ENCODE results near the gene NACC1. TPM values are rescaled to one million over a fixed set of nuclear protein-coding genes. Genes with fewer than 3 reads are reported as not detected.

NACC1 gene
- total and polyA plus RNA-seq, 2 of the 8 experiments (the other 6 are each of a cell fraction or from before 2014, with no cell fraction given): 234 to 301 TPM

DNA sequence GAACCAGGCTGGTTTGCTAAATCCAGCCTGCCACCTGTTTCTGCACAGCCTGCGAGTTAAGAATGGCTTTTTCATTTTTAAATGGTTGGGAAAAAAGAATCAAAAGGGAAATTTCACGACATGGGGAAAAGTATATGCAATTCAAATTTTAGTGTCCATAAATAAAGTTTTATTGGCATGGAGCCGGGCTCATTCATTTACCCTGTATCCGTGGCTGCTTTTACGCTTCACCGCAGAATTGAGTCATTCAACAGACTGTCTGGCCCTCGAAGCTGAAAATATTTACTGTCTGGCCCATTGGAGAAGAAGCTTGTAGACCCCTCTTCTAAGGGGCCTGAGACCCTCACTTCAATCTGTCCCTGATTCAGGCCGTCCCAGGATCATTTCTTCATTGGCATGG, 58.3 kb downstream of the NACC1 start:
- Histone ChIP-seq H2AFZ (ENCODE audit: low read length) (no peak overlapping the region), H4K5ac (ENCODE audit: insufficient read length, low read depth, low read length) (no peak overlapping the region), H3K9me3 (ENCODE audit: insufficient read depth in 2 of 2, low read depth in 1 of 2, low read length in 1 of 2) (no peaks in the 10 kb centered on the region), H3K27ac (ENCODE audit: low read depth, low read length) (no peak overlapping the region), H2AK5ac (ENCODE audit: low read depth, low read length) (no peak overlapping the region), H2BK5ac (ENCODE audit: low read depth, low read length) (no peak overlapping the region), H4K91ac (replicated peaks; ENCODE audit: insufficient read length, low read length) (no peak overlapping the region), H3K79me2 (ENCODE audit: control insufficient read depth in 1 of 2, insufficient read depth in 2 of 2, low read length in 2 of 2) (no peaks in the 10 kb centered on the region), H3K23ac (ENCODE audit: insufficient read length) (no peak overlapping the region), H3K36me3 (ENCODE audit: control insufficient read depth in 2 of 4, insufficient read depth in 4 of 4, low read length in 3 of 4) (no peaks in the 10 kb centered on the region), H3K56ac (replicated peaks; ENCODE audit: insufficient read length, low read depth, low read length) (no peak overlapping the region), H3K23me2 (ENCODE audit: low read depth, low read length) (no peaks in the 10 kb centered on the region), H2BK20ac (ENCODE audit: low read length) (no peak overlapping the region), H3K9ac (replicated peaks in 1 of 4; ENCODE audit: extremely low read depth in 1 of 4, low read depth in 3 of 4, low read length in 3 of 4) (no peak overlapping the region), H2BK15ac (ENCODE audit: low read length) (no peak overlapping the region), H3K14ac (ENCODE audit: insufficient read length) (no peak overlapping the region), H3K4me1 (replicated peaks in 1 of 4; ENCODE audit: control insufficient read depth in 3 of 4, insufficient read depth in 4 of 4, low read length in 3 of 4) (peaks cover 0 to 3% (median 0%) of the 10 kb centered on the region in 4 experiments; a peak in 1 of 7 replicates), H2BK12ac (ENCODE audit: low read depth, low read length) (peak overlapping the region; percentile 10; the same call in 1 of the 2 replicates), H3K18ac (ENCODE audit: extremely low read depth, low read length) (no peak overlapping the region), H3K79me1 (ENCODE audit: low read depth, low read length) (no peaks in the 10 kb centered on the region), H3K4ac (replicated peaks; ENCODE audit: insufficient read length, low read depth, low read length) (no peak overlapping the region), H2BK120ac (replicated peaks; ENCODE audit: low read depth, low read length) (no peak overlapping the region), H3K27me3 (replicated peaks in 1 of 4; ENCODE audit: control insufficient read depth in 3 of 4, extremely low read depth in 1 of 4, insufficient read depth in 3 of 4, low read length in 3 of 4) (no peaks in the 10 kb centered on the region), H3K4me3 (ENCODE audit: extremely low read depth in 1 of 4, insufficient read depth in 2 of 4, low read depth in 3 of 4, low read length in 4 of 4) (no peak overlapping the region), H4K20me1 (replicated peaks in 1 of 2; ENCODE audit: control insufficient read depth in 1 of 2, insufficient read depth in 2 of 2, low read length in 2 of 2) (no peaks in the 10 kb centered on the region), H3K4me2 (ENCODE audit: insufficient read depth in 1 of 2, low read depth in 2 of 2, low read length in 2 of 2) (no peak overlapping the region), H4K8ac (ENCODE audit: extremely low read depth, insufficient read depth, low read length) (no peak overlapping the region)
- TF ChIP-seq ASH2L (IDR thresholded peaks at IDR 0.05; ENCODE audit: low read length) (no peak), GTF2F1 (IDR thresholded peaks at IDR 0.05; ENCODE audit: borderline replicate concordance, low read depth, low read length) (no peak), RBBP5 (IDR thresholded peaks at IDR 0.05; ENCODE audit: borderline replicate concordance, low read depth, low read length) (no peak), CEBPB (IDR thresholded peaks at IDR 0.05; ENCODE audit: low read depth, low read length) (no peak)
- CTCF ChIA-PET (ENCODE audit: partially characterized antibody): interaction anchor here (1.1 to 1.7 kb wide), 5 partner anchors 10 to 86 kb away, joined by 3 to 5 read pairs (median 3); no protein-coding TSS in a partner anchor
- WGBS, 2 experiments (ENCODE audit: extremely low coverage in 1 of 2, insufficient coverage in 1 of 2, insufficient read length in 1 of 2, insufficient replicate concordance in 2 of 2, low coverage in 1 of 2, low lambda C conversion rate in 2 of 2, missing lambda C conversion rate in 1 of 2): 87% methylated on average over 8 of the region's 8 CpGs; no CpG with 5 or more reads in 1 of the 2 experiments
- POLR2A ChIA-PET (ENCODE audit: partially characterized antibody): interaction anchor here (1.2 to 9.8 kb wide), 7 partner anchors 7 to 57 kb away, joined by 3 to 67 read pairs (median 19); no protein-coding TSS in a partner anchor
- FAIRE-seq: no peak
- no peak for DNase-seq (ENCODE audit: low read depth in 1 of 2, low spot score in 2 of 2)

All from H1 (cell line).